Measurements from ENCODE around the gene FANK1. TPM values are rescaled to one million over a fixed set of nuclear protein-coding genes. Genes with fewer than 3 reads are reported as not detected.

FANK1 gene
- total RNA-seq, 1 experiment from 2014 or later: 1.4 TPM

GRCh38 chr10:125852487-125852886, 43.9 kb upstream of the FANK1 start:
- TF ChIP-seq EZH2 (IDR thresholded peaks at IDR 0.05; ENCODE audit: borderline replicate concordance, low read depth, low read length, poor library complexity, severe bottlenecking): no peak
- no peak for TF ChIP-seq CTCF (conservative IDR thresholded peaks at IDR 0.05; ENCODE audit: low read depth, low read length)
- POLR2A ChIA-PET (ENCODE audit: low non-redundant PET): no interaction called here
- H3K9me3 ChIP-seq (ENCODE audit: low read depth, low read length, poor library complexity, severe bottlenecking): no peaks in the 10 kb centered on the region
- CTCF ChIA-PET: no interaction called here
- intact Hi-C loops (cut with micrococcal nuclease; ENCODE audit: unreplicated experiment): no loop called here
- peaks cover 19% of the 10 kb centered on the region for H3K36me3 ChIP-seq (ENCODE audit: insufficient read depth, low read length, poor library complexity, severe bottlenecking)
- DNase-seq (ENCODE audit: low spot score): no peak
- no peak overlapping the region for H3K27ac ChIP-seq (ENCODE audit: low read depth, low read length, poor library complexity, severe bottlenecking)
- H3K4me3 ChIP-seq (ENCODE audit: low read depth, low read length, poor library complexity, severe bottlenecking): no peak overlapping the region
- BruUV-seq (replicated peaks): no TSS peak
- H3K4me1 ChIP-seq (ENCODE audit: insufficient read depth, low read length, poor library complexity, severe bottlenecking): no peaks in the 10 kb centered on the region
- no peaks in the 10 kb centered on the region for H3K27me3 ChIP-seq (replicated peaks; ENCODE audit: insufficient read depth, low read depth, low read length, poor library complexity)

GRCh38 chr10:125857185-125857760, 39.1 kb upstream of the FANK1 start:
- no peak overlapping the region for H3K27ac ChIP-seq (ENCODE audit: low read depth, low read length, poor library complexity, severe bottlenecking)
- H3K4me1 ChIP-seq (ENCODE audit: insufficient read depth, low read length, poor library complexity, severe bottlenecking): no peaks in the 10 kb centered on the region
- no TSS peak for BruUV-seq (replicated peaks)
- H3K27me3 ChIP-seq (replicated peaks; ENCODE audit: insufficient read depth, low read depth, low read length, poor library complexity): no peaks in the 10 kb centered on the region
- intact Hi-C loops (cut with micrococcal nuclease; ENCODE audit: unreplicated experiment): no loop called here
- no peaks in the 10 kb centered on the region for H3K9me3 ChIP-seq (ENCODE audit: low read depth, low read length, poor library complexity, severe bottlenecking)
- no peak for DNase-seq (ENCODE audit: low spot score)
- TF ChIP-seq EZH2 (IDR thresholded peaks at IDR 0.05; ENCODE audit: borderline replicate concordance, low read depth, low read length, poor library complexity, severe bottlenecking) (no peak), CTCF (conservative IDR thresholded peaks at IDR 0.05; ENCODE audit: low read depth, low read length) (no peak)
- H3K4me3 ChIP-seq (ENCODE audit: low read depth, low read length, poor library complexity, severe bottlenecking): no peak overlapping the region
- POLR2A ChIA-PET (ENCODE audit: low non-redundant PET): no interaction called here
- CTCF ChIA-PET: no interaction called here
- H3K36me3 ChIP-seq (ENCODE audit: insufficient read depth, low read length, poor library complexity, severe bottlenecking): peaks cover 10% of the 10 kb centered on the region

GRCh38 chr10:125859128-125859817, 37.1 kb upstream of the FANK1 start:
- Histone ChIP-seq H3K4me1 (ENCODE audit: insufficient read depth, low read length, poor library complexity, severe bottlenecking) (no peaks in the 10 kb centered on the region), H3K27me3 (replicated peaks; ENCODE audit: insufficient read depth, low read depth, low read length, poor library complexity) (no peaks in the 10 kb centered on the region), H3K9me3 (ENCODE audit: low read depth, low read length, poor library complexity, severe bottlenecking) (no peaks in the 10 kb centered on the region), H3K36me3 (ENCODE audit: insufficient read depth, low read length, poor library complexity, severe bottlenecking) (peaks cover 7% of the 10 kb centered on the region), H3K27ac (ENCODE audit: low read depth, low read length, poor library complexity, severe bottlenecking) (no peak overlapping the region), H3K4me3 (ENCODE audit: low read depth, low read length, poor library complexity, severe bottlenecking) (no peak overlapping the region)
- intact Hi-C loops (cut with micrococcal nuclease; ENCODE audit: unreplicated experiment): no loop called here
- ChIA-PET CTCF (no interaction called here), POLR2A (ENCODE audit: low non-redundant PET) (no interaction called here)
- no peak for DNase-seq (ENCODE audit: low spot score)
- no TSS peak for BruUV-seq (replicated peaks)
- TF ChIP-seq EZH2 (IDR thresholded peaks at IDR 0.05; ENCODE audit: borderline replicate concordance, low read depth, low read length, poor library complexity, severe bottlenecking) (no peak), CTCF (conservative IDR thresholded peaks at IDR 0.05; ENCODE audit: low read depth, low read length) (no peak)
